AG09309 (cell line): ENCODE measurements around the gene ST6GALNAC6.
"Not testable (repeated sequence)": the region's sequence is repeated elsewhere in the genome, so short reads cannot be mapped to it uniquely, and the experiment has no call there.

ENCODE experiments used
- DNase-seq: peaks from one replicate; pipeline ENCODE4 v3.0.0-alpha.2; 2010; ENCODE audit warnings: low read depth
- H3K4me3 ChIP-seq: 2 replicates; pipeline ENCODE4 v1.5.1; 2011; ENCODE audit warnings: mild to moderate bottlenecking, low read depth, low read length, moderate library complexity; ENCODE audit not compliant: control insufficient read depth
- TF ChIP-seq, protein P1 (sequence below): IDR thresholded peaks from 2 replicates; pipeline ENCODE4 v1.5.1; 2011; ENCODE audit warnings: mild to moderate bottlenecking, low read depth, low read length, inconsistent platforms; ENCODE audit not compliant: insufficient read depth, control insufficient read depth; ENCODE audit errors: missing control alignments

ST6GALNAC6 gene

DNA sequence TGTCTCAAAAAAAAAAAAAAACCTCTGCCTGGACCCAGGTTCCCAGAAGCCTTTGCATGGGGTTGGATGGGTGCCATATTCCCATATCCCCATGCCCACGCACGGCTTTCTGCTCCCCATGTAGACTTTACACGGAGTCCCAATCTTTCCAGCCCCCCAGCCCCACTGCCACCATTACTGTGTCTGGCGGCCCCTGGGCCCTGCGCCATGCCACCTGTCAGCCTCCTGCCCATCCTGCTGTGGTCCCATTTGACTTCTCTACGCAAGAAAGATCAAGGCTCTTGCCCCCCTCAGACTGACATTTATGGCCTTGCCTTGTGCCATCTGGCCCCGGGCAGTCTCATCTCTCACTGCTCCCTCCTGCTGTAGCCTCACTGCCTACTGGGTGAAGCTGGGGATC lies 15.4 kb downstream of the ST6GALNAC6 start:
- TF ChIP-seq, protein P1, sequence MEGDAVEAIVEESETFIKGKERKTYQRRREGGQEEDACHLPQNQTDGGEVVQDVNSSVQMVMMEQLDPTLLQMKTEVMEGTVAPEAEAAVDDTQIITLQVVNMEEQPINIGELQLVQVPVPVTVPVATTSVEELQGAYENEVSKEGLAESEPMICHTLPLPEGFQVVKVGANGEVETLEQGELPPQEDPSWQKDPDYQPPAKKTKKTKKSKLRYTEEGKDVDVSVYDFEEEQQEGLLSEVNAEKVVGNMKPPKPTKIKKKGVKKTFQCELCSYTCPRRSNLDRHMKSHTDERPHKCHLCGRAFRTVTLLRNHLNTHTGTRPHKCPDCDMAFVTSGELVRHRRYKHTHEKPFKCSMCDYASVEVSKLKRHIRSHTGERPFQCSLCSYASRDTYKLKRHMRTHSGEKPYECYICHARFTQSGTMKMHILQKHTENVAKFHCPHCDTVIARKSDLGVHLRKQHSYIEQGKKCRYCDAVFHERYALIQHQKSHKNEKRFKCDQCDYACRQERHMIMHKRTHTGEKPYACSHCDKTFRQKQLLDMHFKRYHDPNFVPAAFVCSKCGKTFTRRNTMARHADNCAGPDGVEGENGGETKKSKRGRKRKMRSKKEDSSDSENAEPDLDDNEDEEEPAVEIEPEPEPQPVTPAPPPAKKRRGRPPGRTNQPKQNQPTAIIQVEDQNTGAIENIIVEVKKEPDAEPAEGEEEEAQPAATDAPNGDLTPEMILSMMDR = no peak
- no peak for DNase-seq
- no peak overlapping the region for H3K4me3 ChIP-seq

DNA sequence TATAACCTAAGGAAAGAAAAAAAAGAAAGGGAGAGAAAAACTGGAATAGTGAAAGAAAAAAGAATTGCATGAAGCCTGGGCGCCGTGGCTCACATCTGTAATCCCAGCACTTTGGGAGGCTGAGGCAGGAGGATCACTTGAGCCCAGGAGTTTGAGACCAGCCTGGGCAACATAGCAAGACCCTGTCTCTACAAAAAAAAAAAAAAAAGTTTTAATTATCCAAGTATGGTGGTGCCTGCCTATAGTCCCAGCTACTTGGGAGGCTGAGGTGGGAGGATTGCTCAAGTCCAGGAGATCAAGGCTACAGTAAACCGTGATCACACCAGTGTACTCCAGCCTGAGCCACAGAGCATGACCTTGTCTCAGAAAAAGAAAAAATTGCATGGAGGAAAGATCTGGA lies 17.7 kb downstream of the ST6GALNAC6 start:
- not testable (repeated sequence) for DNase-seq, H3K4me3 ChIP-seq

DNA sequence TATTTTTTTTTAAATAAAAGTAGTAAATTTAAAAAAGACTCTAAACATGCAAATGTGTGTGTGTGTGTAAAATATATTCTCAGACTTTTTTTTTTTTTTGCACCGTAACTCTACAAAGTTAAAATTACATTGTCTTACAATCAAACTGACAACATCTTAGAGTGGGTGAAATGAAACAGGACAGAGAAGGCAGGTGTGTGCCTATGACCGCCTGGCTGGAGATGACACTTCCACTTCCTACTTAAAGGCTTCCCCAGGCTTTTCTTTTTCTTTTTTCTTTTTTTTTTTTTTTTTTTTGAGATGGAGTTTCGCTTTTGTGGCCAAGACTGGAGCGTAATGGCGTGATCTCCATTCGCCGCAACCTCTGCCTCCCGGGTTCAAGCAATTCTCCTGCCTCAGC lies 19.3 kb downstream of the ST6GALNAC6 start:
- no peak for DNase-seq
- TF ChIP-seq, protein P1 = no peak
- no peak overlapping the region for H3K4me3 ChIP-seq

DNA sequence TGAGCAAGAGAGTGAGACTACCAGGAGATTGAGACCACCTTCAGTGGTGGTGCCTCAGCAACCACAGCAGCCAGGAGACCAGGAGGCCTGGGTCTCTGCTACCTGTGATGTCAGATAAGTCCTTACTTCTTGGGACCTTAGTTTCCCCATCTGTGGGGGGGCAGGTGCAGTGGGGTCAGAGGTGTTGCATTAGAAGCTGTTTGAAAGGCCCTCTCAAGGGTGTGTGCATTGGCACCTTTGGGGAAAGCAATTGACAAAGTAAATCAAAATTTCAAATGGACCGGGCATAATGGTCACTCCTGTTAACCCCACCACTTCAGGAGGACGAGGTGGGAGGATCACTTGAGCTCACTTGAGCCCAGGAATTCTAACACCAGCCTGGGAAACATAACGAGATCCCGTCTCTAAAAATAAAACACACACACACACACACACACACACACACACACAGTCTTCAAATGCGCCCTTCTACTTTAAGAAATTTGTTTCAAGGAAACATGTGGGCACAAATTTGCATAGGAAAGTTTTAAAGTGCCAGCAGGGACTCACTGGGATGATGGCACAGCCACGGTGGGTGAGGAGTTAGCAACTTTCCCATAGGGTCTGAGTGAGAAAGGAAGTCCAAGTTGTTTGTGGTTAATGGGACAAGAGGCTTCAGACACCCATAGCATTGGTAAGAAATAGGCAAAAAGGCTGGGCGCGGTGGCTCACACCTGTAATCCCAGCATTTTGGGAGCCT lies 20.6 kb downstream of the ST6GALNAC6 start:
- TF ChIP-seq, protein P1 = no peak
- DNase-seq = no peak
- no peak overlapping the region for H3K4me3 ChIP-seq

DNA sequence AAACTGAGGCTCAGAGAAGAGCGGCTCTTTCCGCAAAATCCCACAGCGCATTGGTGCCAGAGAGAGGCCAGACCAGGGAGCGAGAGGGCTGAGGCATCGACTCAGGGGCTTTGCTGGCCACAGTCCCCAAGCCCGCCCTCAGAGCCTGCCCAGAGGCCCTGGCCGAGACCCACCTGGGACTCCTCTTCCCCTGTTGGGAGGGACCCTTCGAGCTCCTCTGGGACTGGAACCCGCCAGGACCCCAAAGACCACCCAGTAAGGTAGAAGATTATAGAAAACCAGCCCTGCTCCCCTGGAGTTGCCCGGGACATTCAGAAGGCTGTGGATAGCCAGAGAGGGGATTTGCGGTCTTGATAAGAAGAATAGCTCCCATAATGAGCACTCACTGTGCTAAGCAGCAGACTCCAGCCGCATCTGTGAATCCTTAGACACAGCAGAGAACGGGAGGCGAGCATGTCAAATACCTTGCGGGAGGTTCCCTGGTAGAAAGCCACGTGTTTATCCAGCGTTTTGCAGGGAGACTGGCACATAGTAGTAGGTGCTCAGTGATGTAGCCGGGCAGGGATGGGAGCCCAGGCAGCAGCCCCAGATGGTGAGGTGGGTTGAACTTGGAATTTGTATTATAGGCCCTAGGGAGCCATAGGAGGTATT lies 21.3 kb downstream of the ST6GALNAC6 start:
- peak overlapping the region; percentile 59 for H3K4me3 ChIP-seq
- DNase-seq = no peak
- TF ChIP-seq, protein P1 = no peak

DNA sequence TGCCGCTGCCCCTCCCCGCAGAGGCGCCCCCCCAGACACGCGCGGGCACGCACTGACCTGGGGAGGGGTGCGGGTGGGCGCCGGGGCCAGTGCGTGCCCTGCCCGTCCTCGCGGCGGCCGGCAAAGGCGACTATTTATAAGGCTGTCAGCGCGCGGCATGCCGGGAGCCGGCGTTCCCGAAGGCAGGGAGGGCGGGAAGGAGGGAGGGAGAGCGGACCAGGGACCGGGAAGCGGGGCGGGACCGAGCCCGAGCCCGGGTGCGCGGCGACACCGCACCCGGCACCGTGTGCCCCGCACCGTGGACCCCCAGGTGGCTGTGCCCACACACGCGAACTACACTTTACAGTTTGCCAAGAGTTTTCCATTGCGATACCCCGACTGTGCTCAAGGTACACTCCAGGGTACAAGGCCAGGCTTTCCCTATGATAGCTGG lies 21.8 kb downstream of the ST6GALNAC6 start, which contains the start of gene AK1:
TSS of gene AK1 (minus strand) at position 110 of the 433 bp plus-strand sequence. CDS start 3,058 bp downstream, outside the sequence.
- TF ChIP-seq, protein P1 = no peak
- peak within 1 kb of the TSS; percentile 59 for H3K4me3 ChIP-seq
- no peak for DNase-seq
